GM12878 (cell line): ENCODE measurements around the gene DOCK7.

Source experiments
- CHD2 ChIP-seq: IDR thresholded peaks from 2 replicates; pipeline ENCODE4 v1.6.1; 2011; ENCODE audit warnings: low read depth, low read length, improper control_type of control experiment, borderline replicate concordance
- NR2C1 ChIP-seq: fragments of 450-650 bp; IDR thresholded peaks from 2 replicates; pipeline ENCODE4 v1.6.1; 2017; ENCODE audit warnings: antibody characterized with exemption, mild to moderate bottlenecking, moderate library complexity
- TF ChIP-seq, protein P1 (sequence below): fragments of 450-650 bp; formaldehyde crosslinking; IDR thresholded peaks from 2 replicates; pipeline ENCODE4 v1.4.0; 2020; ENCODE audit warnings: mild to moderate bottlenecking, moderate library complexity

GRCh38 chr1:62724430-62724829 is 36.2 kb upstream of the DOCK7 start:
- TF ChIP-seq, protein P1, sequence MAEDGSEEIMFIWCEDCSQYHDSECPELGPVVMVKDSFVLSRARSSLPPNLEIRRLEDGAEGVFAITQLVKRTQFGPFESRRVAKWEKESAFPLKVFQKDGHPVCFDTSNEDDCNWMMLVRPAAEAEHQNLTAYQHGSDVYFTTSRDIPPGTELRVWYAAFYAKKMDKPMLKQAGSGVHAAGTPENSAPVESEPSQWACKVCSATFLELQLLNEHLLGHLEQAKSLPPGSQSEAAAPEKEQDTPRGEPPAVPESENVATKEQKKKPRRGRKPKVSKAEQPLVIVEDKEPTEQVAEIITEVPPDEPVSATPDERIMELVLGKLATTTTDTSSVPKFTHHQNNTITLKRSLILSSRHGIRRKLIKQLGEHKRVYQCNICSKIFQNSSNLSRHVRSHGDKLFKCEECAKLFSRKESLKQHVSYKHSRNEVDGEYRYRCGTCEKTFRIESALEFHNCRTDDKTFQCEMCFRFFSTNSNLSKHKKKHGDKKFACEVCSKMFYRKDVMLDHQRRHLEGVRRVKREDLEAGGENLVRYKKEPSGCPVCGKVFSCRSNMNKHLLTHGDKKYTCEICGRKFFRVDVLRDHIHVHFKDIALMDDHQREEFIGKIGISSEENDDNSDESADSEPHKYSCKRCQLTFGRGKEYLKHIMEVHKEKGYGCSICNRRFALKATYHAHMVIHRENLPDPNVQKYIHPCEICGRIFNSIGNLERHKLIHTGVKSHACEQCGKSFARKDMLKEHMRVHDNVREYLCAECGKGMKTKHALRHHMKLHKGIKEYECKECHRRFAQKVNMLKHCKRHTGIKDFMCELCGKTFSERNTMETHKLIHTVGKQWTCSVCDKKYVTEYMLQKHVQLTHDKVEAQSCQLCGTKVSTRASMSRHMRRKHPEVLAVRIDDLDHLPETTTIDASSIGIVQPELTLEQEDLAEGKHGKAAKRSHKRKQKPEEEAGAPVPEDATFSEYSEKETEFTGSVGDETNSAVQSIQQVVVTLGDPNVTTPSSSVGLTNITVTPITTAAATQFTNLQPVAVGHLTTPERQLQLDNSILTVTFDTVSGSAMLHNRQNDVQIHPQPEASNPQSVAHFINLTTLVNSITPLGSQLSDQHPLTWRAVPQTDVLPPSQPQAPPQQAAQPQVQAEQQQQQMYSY (CRISPR knock-in tag) = no peak
- TF ChIP-seq CHD2 = no peak
- no peak for TF ChIP-seq NR2C1
